Spleen (tissue), 11 donors: ENCODE measurements around the gene CAMTA2. TPM values are rescaled to one million over a fixed set of nuclear protein-coding genes. Genes with fewer than 3 reads are reported as not detected.

Experiments used
- DNase-seq: peaks from one replicate; pipeline ENCODE4 v3.0.0-alpha.2; 2020
- H3K27ac ChIP-seq, 8 donors: fragments of 200-600 bp; sonication (generic) in 7 of 8; 1 replicate in 4 of 8; 2 replicates in 4 of 8; pipeline versions ENCODE4 v1.5.0 to v1.8.0; 2016 to 2021; ENCODE audit warnings: inconsistent platforms in 4 of 8, mild to moderate bottlenecking in 4 of 8, moderate library complexity in 1 of 8
- H3K27me3 ChIP-seq, 7 donors: fragments of 200-600 bp; sonication (generic) in 6 of 7; replicated peaks in 1 of 7; 1 replicate in 4 of 7; 2 replicates in 3 of 7; pipeline versions ENCODE4 v1.5.0 to v1.8.0; 2016 to 2021; ENCODE audit warnings: inconsistent platforms in 3 of 7, mild to moderate bottlenecking in 1 of 7
- H3K36me3 ChIP-seq, 6 donors: fragments of 200-600 bp; sonication (generic) in 5 of 6; 1 replicate in 4 of 6; 2 replicates in 2 of 6; pipeline versions ENCODE4 v1.5.0 to v1.8.0; 2016 to 2021; ENCODE audit warnings: inconsistent platforms in 2 of 6
- H3K4me1 ChIP-seq, 6 donors: fragments of 200-600 bp; sonication (generic) in 5 of 6; 1 replicate in 3 of 6; 2 replicates in 3 of 6; pipeline versions ENCODE4 v1.5.0 to v1.8.0; 2016 to 2021; ENCODE audit warnings: inconsistent platforms in 3 of 6
- H3K4me3 ChIP-seq, 8 donors: fragments of 200-600 bp; sonication (generic) in 7 of 8; 1 replicate in 4 of 8; 2 replicates in 4 of 8; pipeline versions ENCODE4 v1.5.0 to v1.8.0; 2016 to 2021; ENCODE audit warnings: inconsistent platforms in 4 of 8, mild to moderate bottlenecking in 4 of 8, moderate library complexity in 2 of 8
- H3K9me3 ChIP-seq, 8 donors: fragments of 200-600 bp; sonication (generic) in 7 of 8; 1 replicate in 4 of 8; 2 replicates in 4 of 8; pipeline versions ENCODE4 v1.5.0 to v1.8.0; 2016 to 2021; ENCODE audit warnings: inconsistent platforms in 4 of 8
- CTCF ChIP-seq, 11 experiments: fragments of 200-600 bp in 7 of 11; fragments of 450-650 bp in 4 of 11; sonication (generic) in 4 of 11; IDR thresholded peaks in 8 of 11; conservative IDR thresholded peaks in 3 of 11; 1 replicate in 7 of 11; 2 replicates in 4 of 11; pipeline versions ENCODE4 v1.4.0 to v1.8.0; 2016 to 2021; ENCODE audit warnings: antibody characterized with exemption in 11 of 11, inconsistent platforms in 4 of 11, mild to moderate bottlenecking in 1 of 11
- POLR2A ChIP-seq, 3 donors: fragments of 450-650 bp; IDR thresholded peaks; one replicate each; pipeline ENCODE4 v1.5.1; 2017; ENCODE audit warnings: antibody characterized with exemption in 3 of 3, mild to moderate bottlenecking in 1 of 3
- POLR2AphosphoS5 ChIP-seq, 3 donors: sonication (generic); formaldehyde crosslinking; IDR thresholded peaks; one replicate each; pipeline ENCODE4 v1.5.1; 2017; ENCODE audit warnings: antibody characterized with exemption in 3 of 3
- WGBS, 5 donors: extraction: QIAGEN DNeasy Blood & Tissue Kit in 3 of 5; methylation state at CpG; one replicate each; pipeline versions ENCODE4 v1.1.5 to v1.1.7; 2013 to 2018; 5-methylcytosine and 5-hydroxymethylcytosine counted together
- intact Hi-C: fragments of 100-400 bp; cut with DNase I; formaldehyde crosslinking; loops from one replicate; pipeline ENCODE4 v1.15.0; 2023; ENCODE audit warnings: low total_unique reads
- polyA plus RNA-seq, 3 donors: library from polyadenylated mRNA; stranded (reverse); fragments of 200-250 nt; gene quantifications; one replicate each; pipeline ENCODE4 v1.2.1, GENCODE V29; 2013
- total RNA-seq, 7 donors: library from RNA; depleted of rRNA in 3 of 7; stranded (reverse); fragments of >200 nt in 3 of 7; fragmentation: NEBNext Ultra II Directional in 4 of 7; extraction: Animal tissue kit (Norgen Biotek cat#: 25700) in 4 of 7; gene quantifications; one replicate each; pipeline versions ENCODE4 v1.1.0 to v1.2.1, GENCODE V29; 2016 to 2021
- donor health status: healthy with polysubstance abuse.
- donor health status: DM: no; HTN: no; CAD: no; lungs with moderate emphysema.
- donor health status: DM: no; HTN: no; CAD: no.
- donor health status: Bipolar disorder and iron deficiency.
- donor health status: healthy.
- donor health status: DM: no; HTN: no; CAD: no.
- donor health status: DM: yes; HTN: yes; CAD: no.

Gene CAMTA2
- total and polyA plus RNA-seq, 10 donors = 21.3 to 79.8 (median 50.5) TPM

DNA sequence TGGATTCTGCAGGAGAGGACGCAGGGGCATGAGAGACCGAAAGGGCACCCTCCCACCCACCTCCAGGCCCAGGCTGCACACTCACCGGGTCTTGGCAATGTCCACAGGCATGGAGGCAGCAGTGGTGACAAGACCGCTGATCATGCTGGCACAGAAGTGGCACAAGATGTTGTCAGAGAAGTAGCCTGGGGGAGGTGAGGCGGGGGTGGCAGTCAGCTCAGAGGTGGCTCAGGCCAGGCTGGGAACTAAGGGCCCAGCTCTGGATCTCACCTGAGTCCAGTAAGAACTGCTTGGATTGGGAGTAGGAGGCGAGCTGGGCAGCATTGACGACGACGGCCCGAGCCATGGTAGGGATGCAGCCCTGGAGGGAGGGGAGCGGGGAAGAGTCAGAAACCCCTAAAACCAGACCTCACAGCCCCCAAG lies 49.4 kb downstream of the CAMTA2 start:
- H3K36me3 ChIP-seq = peaks cover 0 to 51% (median 27%) of the 10 kb centered on the region in 6 donors
- no peaks in the 10 kb centered on the region for H3K27me3 ChIP-seq
- 89 to 97% (median 96%) methylated on average over 11 of the region's 11 CpGs for WGBS, 5 donors
- peak; percentile 82 for DNase-seq
- intact Hi-C loops = loop anchor here (10.0 kb wide), 1 partner anchor 57 kb away; the partner anchor contains the start of genes INCA1 and KIF1C
- TF ChIP-seq POLR2A (IDR thresholded peaks at IDR 0.05) (no peak), CTCF (IDR thresholded peaks at IDR 0.05 in 8 of 11, conservative IDR thresholded peaks at IDR 0.05 in 3 of 11) (no peak), POLR2AphosphoS5 (IDR thresholded peaks at IDR 0.05) (no peak)
- H3K9me3 ChIP-seq = no peaks in the 10 kb centered on the region
- H3K4me1 ChIP-seq = peaks cover 35 to 80% (median 58%) of the 10 kb centered on the region in 6 donors
- H3K27ac ChIP-seq = peak overlapping the region in 3 of 8 donors; percentile 95 to 98 (median 95)
- no peak overlapping the region for H3K4me3 ChIP-seq

GRCh38 chr17:4937553-4937952 lies 49.9 kb downstream of the CAMTA2 start:
- no peaks in the 10 kb centered on the region for H3K27me3 ChIP-seq
- peaks cover 0 to 45% (median 22%) of the 10 kb centered on the region in 6 donors for H3K36me3 ChIP-seq
- WGBS, 5 donors = 91 to 97% (median 94%) methylated on average over 11 to 16 of the region's 16 CpGs
- no peak overlapping the region for H3K4me3 ChIP-seq
- peak; percentile 76 for DNase-seq
- peak overlapping the region in 1 of 8 donors; percentile 95 for H3K27ac ChIP-seq
- H3K9me3 ChIP-seq = no peaks in the 10 kb centered on the region
- peaks cover 32 to 80% (median 53%) of the 10 kb centered on the region in 6 donors for H3K4me1 ChIP-seq
- no peak for TF ChIP-seq POLR2AphosphoS5 (IDR thresholded peaks at IDR 0.05)
- TF ChIP-seq POLR2A (IDR thresholded peaks at IDR 0.05) = no peak
- TF ChIP-seq CTCF (IDR thresholded peaks at IDR 0.05 in 8 of 11, conservative IDR thresholded peaks at IDR 0.05 in 3 of 11) = no peak
- intact Hi-C loops = loop anchor here (10.0 kb wide), 1 partner anchor 57 kb away; the partner anchor contains the start of genes INCA1 and KIF1C

GRCh38 chr17:4936436-4936835 lies 51.0 kb downstream of the CAMTA2 start:
- no peak for DNase-seq
- Histone ChIP-seq H3K36me3 (peaks cover 0 to 34% (median 19%) of the 10 kb centered on the region in 6 donors), H3K27me3 (no peaks in the 10 kb centered on the region), H3K4me3 (no peak overlapping the region), H3K27ac (peak overlapping the region in 1 of 8 donors; percentile 21), H3K4me1 (peaks cover 21 to 78% (median 46%) of the 10 kb centered on the region in 6 donors), H3K9me3 (no peaks in the 10 kb centered on the region)
- TF ChIP-seq CTCF (IDR thresholded peaks at IDR 0.05 in 8 of 11, conservative IDR thresholded peaks at IDR 0.05 in 3 of 11) = no peak
- TF ChIP-seq POLR2A (IDR thresholded peaks at IDR 0.05) = no peak
- no peak for TF ChIP-seq POLR2AphosphoS5 (IDR thresholded peaks at IDR 0.05)
- intact Hi-C loops = loop anchor here (10.0 kb wide), 1 partner anchor 58 kb away; the partner anchor contains the start of genes INCA1 and KIF1C
- 82 to 96% (median 86%) methylated on average over 3 of the region's 3 CpGs for WGBS, 5 donors

DNA sequence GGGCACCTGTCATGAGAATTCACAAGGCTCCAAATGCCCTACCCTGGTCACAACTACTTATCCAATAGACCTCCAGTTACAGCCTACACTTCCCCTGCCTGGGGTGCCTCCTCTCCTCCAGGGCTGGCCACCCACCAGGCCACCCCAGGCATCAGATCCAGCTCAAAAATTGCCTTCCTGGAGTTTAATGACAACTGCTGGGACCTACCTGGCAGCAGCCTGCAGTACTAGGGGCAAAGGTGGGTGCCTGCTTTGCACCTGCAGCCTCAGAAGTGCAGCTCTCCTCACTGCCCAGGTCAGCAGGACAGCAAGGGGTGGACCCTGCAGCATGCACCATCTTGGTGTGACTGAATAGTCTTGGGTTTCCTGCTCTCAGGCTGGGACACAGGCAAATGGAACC lies 51.8 kb downstream of the CAMTA2 start:
- Histone ChIP-seq H3K4me1 (peaks cover 17 to 71% (median 39%) of the 10 kb centered on the region in 6 donors), H3K27me3 (no peaks in the 10 kb centered on the region), H3K27ac (peak overlapping the region in 1 of 8 donors; percentile 21), H3K36me3 (peaks cover 0 to 34% (median 19%) of the 10 kb centered on the region in 6 donors), H3K4me3 (no peak overlapping the region), H3K9me3 (no peaks in the 10 kb centered on the region)
- no peak for DNase-seq
- intact Hi-C loops = loop anchor here (10.0 kb wide), 1 partner anchor 59 kb away; the partner anchor contains the start of genes INCA1 and KIF1C
- TF ChIP-seq CTCF (IDR thresholded peaks at IDR 0.05 in 8 of 11, conservative IDR thresholded peaks at IDR 0.05 in 3 of 11) (no peak), POLR2AphosphoS5 (IDR thresholded peaks at IDR 0.05) (peak in 1 of 3 donors; percentile 7)
